GM12801 (cell line): ENCODE data around the gene FAM53B.

Experiments used
- TF ChIP-seq, protein P1 (sequence below): IDR thresholded peaks from one replicate; pipeline ENCODE4 v1.5.1; 2011; ENCODE audit warnings: control low read depth; ENCODE audit not compliant: insufficient read length; ENCODE audit errors: extremely low read depth

The FAM53B gene

DNA sequence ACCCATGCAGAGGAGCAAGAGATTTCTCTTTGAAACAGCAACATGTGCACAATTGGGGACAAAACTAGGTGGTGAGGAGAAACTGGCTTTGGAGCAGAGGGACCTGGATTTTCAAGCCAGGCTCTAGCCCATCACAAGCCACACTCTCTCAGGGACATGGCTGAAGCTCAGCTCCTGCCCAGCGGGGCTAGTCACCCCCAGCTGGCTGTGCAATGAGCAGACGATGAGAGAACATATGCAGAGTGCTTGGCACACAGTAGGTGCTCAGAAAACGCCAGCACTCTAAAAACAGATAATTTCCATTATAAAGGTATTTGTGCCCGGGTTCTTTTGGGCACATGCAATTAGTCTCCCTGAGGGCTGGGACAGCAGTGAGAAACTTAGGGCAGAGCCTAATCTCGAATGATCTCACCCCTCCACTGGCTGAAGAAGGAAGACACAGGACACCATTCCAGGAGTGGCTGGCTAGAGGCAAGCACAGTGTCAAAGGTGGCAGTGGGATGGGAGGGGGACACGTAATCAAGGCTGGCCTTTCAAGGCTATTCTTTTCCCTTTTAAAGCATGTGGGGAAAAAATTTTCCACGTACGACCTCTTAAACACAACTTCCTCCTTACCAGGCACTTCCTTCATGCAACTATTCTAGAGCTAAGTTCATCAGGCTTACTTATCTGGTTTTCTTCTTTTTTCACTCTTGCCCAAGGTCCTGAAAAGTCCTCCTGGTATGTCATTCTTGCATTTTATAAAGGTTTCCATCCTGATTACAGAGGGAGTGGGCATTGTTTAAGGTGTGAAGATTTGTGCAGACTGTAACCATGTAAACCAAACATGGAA lies 15.1 kb downstream of the FAM53B start:
- TF ChIP-seq, protein P1, sequence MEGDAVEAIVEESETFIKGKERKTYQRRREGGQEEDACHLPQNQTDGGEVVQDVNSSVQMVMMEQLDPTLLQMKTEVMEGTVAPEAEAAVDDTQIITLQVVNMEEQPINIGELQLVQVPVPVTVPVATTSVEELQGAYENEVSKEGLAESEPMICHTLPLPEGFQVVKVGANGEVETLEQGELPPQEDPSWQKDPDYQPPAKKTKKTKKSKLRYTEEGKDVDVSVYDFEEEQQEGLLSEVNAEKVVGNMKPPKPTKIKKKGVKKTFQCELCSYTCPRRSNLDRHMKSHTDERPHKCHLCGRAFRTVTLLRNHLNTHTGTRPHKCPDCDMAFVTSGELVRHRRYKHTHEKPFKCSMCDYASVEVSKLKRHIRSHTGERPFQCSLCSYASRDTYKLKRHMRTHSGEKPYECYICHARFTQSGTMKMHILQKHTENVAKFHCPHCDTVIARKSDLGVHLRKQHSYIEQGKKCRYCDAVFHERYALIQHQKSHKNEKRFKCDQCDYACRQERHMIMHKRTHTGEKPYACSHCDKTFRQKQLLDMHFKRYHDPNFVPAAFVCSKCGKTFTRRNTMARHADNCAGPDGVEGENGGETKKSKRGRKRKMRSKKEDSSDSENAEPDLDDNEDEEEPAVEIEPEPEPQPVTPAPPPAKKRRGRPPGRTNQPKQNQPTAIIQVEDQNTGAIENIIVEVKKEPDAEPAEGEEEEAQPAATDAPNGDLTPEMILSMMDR: no peak

DNA sequence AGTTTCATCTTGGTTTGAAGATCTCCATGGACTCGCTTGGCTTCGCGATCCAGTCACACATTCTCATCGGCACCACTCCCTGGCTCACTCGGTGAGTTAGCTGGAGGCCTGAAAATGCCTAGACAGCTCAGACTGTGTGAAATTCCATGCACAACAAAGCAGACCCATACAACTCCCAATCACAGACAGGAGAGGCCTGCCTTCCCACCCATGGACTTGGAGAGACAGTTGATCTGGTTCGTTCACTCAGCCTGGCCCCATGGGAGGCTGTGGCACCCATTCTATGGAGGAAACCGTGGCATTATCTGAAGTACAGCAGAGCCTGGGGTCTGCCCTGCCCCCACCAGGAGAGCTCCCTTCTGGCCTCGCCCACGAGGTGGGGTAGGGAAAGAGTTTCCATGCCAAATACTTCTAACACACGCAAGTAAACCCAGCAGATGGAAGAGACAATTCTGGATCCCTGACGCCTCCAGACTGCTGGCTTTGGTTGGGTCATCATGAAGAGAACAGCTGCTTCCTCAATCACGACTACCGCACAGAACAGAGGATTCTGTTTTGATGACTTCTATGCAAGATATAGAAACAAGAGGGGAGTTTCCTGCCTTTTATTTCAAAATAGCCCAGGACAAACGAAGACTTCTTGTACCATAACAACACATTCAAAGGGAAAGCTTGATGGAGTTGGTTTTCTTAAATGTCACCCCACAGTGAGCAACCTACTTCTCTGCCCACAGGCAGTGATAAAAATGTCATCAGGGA lies 15.9 kb downstream of the FAM53B start:
- TF ChIP-seq, protein P1: no peak

DNA sequence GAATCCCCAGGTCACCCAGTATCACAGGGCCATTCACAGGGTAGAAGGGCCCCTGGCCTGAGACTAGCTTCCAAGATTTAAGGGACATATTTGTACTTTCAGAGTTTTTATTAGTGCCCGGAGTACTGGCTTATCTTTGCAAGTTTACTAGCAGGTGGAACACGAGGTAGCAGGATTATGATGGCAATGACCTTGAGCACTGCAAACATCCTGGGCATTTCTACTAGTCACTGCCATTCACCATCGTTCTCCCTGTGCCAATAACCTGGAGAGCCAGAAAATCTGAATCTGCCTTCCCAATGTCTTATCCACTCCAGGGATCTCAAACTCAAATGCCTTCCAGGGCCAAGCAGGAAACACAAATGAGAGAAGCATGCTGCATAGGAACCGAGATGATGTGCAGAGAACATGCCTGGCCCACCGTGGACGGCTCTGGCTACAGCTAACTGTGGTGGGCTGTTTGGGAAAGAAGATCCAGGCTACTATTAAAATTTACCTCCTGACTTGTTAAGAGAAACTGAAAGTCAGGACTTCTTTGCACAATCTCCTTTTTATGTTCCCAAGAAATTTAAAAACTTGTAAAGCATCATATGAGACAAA lies 16.7 kb downstream of the FAM53B start:
- TF ChIP-seq, protein P1: no peak

DNA sequence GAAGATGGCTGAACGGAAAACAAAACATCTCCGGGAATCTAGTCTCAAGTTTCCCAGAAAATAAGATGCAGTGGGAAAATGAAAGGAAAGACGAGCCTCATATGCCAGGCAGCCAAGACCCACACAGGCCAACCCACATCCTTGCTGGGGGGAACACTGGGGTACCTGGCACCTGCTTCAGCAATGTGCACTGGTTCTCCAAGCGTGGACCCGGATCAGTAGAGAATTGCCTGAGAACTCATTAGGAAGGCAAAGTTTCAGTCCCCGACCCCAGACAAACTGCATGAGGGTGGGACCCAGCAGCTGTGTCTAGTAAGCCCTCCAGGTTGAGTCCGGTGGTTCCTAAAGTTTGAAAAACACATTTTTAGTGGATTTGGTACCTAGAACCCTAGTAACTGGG lies 18.4 kb downstream of the FAM53B start:
- TF ChIP-seq, protein P1: no peak

DNA sequence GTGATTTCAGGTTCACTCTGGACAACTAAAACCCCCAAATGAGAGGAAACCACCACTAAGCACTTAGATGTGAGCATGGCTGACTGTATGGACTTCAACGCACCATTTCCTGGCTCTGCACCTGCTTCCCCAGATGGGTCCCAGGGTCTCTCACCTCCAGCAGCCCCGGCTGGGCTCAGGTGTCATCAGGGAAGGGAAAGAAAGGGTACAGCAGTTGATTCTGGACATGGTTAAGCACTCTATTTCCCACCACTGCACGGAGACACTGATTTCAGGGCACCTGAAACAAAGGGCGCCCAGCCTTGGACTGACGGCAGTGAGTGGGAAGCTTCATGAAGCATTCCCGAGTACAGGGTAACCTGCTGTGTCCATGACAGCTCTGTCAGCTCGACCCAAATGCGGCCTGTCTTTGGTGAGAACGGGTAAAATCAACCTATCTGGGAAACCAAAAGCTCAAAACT lies 19.0 kb downstream of the FAM53B start:
- TF ChIP-seq, protein P1: no peak

DNA sequence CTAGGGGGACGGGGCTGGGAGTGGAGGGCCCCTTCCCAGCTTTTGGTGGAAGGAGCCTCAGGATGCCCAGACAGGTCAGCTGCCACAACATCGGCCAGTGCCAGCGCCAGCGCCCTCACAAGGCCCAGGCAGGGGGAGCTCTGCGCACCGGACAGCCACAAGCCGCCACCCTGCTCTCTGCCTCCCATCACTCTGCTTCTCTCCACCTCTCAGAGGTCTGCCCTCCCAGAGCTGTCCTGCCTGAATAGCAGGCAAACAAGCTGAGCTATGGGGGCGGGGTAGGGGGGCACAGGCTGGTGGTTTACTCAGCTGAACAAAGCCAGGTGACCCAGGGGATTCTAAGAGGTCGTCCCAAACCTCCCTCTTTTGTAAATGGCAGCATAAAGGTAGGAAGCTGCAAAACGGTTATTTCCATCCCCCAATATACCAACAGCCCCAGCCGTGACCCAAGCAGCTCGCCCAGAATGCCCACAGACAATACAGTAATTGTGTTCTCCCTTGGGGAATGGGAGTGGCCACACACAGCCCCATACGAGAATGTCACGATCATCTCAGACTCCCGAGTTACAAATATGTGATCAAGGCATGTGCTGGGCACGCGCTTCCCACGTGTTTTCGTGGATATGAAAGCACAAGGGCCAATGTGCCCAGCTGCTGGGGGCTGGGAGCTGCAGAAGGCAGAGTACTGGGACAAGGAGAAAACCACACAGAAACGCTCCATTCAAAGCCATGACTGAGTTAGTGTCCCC lies 19.7 kb downstream of the FAM53B start:
- TF ChIP-seq, protein P1: no peak
